Gastroesophageal sphincter (tissue), 4 donors: ENCODE results near the gene STK11IP. TPM values are rescaled to one million over a fixed set of nuclear protein-coding genes. Genes with fewer than 3 reads are reported as not detected.

Source experiments
- ATAC-seq: fragments of 150-250 bp; one replicate; pipeline ENCODE4 v1.9.1; 2016; ENCODE audit warnings: mild to moderate bottlenecking, moderate library complexity
- H3K27ac ChIP-seq, 4 donors: fragments of 200-600 bp; sonication (generic) in 3 of 4; 1 replicate in 3 of 4; 2 replicates in 1 of 4; pipeline ENCODE4 v1.5.1; 2016 to 2019
- H3K27me3 ChIP-seq: fragments of 200-600 bp; sonication (generic); one replicate; pipeline ENCODE4 v1.5.1; 2019
- H3K36me3 ChIP-seq, 2 donors: fragments of 200-600 bp; sonication (generic); one replicate each; pipeline ENCODE4 v1.5.1; 2019; ENCODE audit warnings: control low read depth in 1 of 2
- H3K4me1 ChIP-seq, 3 donors: fragments of 200-600 bp; sonication (generic); 1 replicate in 2 of 3; 2 replicates in 1 of 3; pipeline ENCODE4 v1.5.1; 2016 to 2019; ENCODE audit warnings: control low read depth in 2 of 3
- H3K4me3 ChIP-seq, 2 donors: fragments of 200-600 bp; sonication (generic); one replicate each; pipeline ENCODE4 v1.5.1; 2019; ENCODE audit warnings: mild to moderate bottlenecking in 1 of 2, moderate library complexity in 1 of 2
- H3K9me3 ChIP-seq, 3 donors: fragments of 200-600 bp; sonication (generic); one replicate each; pipeline ENCODE4 v1.5.1; 2017 to 2019; ENCODE audit warnings: control low read depth in 2 of 3
- EP300 ChIP-seq: sonication (generic); formaldehyde crosslinking; IDR thresholded peaks from one replicate; pipeline ENCODE4 v1.6.1; 2017; ENCODE audit warnings: antibody characterized with exemption, mild to moderate bottlenecking
- POLR2A ChIP-seq, 2 donors: fragments of 450-650 bp; IDR thresholded peaks; one replicate each; pipeline ENCODE4 v1.6.1; 2017; ENCODE audit warnings: antibody characterized with exemption in 2 of 2, mild to moderate bottlenecking in 2 of 2, moderate library complexity in 1 of 2
- POLR2AphosphoS5 ChIP-seq: sonication (generic); formaldehyde crosslinking; IDR thresholded peaks from one replicate; pipeline ENCODE4 v1.6.1; 2017; ENCODE audit warnings: antibody characterized with exemption
- WGBS, 2 donors: methylation state at CpG; one replicate each; pipeline ENCODE4 v1.1.5; 2018; ENCODE audit warnings: low coverage in 1 of 2; 5-methylcytosine and 5-hydroxymethylcytosine counted together
- total RNA-seq, 4 donors: library from RNA; depleted of rRNA; stranded (reverse); fragments of >200 nt; gene quantifications; one replicate each; pipeline ENCODE4 v1.1.0, GENCODE V29; 2016
- TF ChIP-seq, protein P1 (sequence below), 4 experiments: fragments of 200-600 bp in 2 of 4; fragments of 450-650 bp in 2 of 4; sonication (generic) in 1 of 4; IDR thresholded peaks; one replicate each; pipeline ENCODE4 v1.5.1; 2017 to 2019; ENCODE audit warnings: antibody characterized with exemption in 4 of 4, mild to moderate bottlenecking in 2 of 4, moderate library complexity in 2 of 4

The STK11IP gene
- total RNA-seq, 4 donors from 2014 or later, result 7.0 to 19.2 (median 14.7) TPM

- ATAC-seq, result no peak
- H3K27ac ChIP-seq, result peak overlapping the region; percentile 88 to 93 (median 90)
- no peaks in the 10 kb centered on the region for H3K9me3 ChIP-seq
- 23 to 27% methylated on average over 6 to 7 of the region's 9 CpGs for WGBS, 2 donors
- H3K4me1 ChIP-seq, result peaks cover 0 to 20% (median 13%) of the 10 kb centered on the region in 3 donors
- peaks cover 0 to 28% of the 10 kb centered on the region in 2 donors for H3K36me3 ChIP-seq
- peak overlapping the region; percentile 70 to 72 for H3K4me3 ChIP-seq
- no peak for TF ChIP-seq EP300
- no peak for TF ChIP-seq POLR2A (IDR thresholded peaks at IDR 0.05)
- TF ChIP-seq POLR2AphosphoS5, result no peak
- TF ChIP-seq, protein P1, sequence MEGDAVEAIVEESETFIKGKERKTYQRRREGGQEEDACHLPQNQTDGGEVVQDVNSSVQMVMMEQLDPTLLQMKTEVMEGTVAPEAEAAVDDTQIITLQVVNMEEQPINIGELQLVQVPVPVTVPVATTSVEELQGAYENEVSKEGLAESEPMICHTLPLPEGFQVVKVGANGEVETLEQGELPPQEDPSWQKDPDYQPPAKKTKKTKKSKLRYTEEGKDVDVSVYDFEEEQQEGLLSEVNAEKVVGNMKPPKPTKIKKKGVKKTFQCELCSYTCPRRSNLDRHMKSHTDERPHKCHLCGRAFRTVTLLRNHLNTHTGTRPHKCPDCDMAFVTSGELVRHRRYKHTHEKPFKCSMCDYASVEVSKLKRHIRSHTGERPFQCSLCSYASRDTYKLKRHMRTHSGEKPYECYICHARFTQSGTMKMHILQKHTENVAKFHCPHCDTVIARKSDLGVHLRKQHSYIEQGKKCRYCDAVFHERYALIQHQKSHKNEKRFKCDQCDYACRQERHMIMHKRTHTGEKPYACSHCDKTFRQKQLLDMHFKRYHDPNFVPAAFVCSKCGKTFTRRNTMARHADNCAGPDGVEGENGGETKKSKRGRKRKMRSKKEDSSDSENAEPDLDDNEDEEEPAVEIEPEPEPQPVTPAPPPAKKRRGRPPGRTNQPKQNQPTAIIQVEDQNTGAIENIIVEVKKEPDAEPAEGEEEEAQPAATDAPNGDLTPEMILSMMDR (IDR thresholded peaks at IDR 0.05), result no peak
- no peaks in the 10 kb centered on the region for H3K27me3 ChIP-seq
These were observed 836 bp downstream of the STK11IP start for GRCh38 chr2:219598308-219599078.

- no peaks in the 10 kb centered on the region for H3K27me3 ChIP-seq
- 82 to 100% methylated on average over 1 to 5 of the region's 5 CpGs for WGBS, 2 donors
- H3K36me3 ChIP-seq, result peaks cover 0 to 81% of the 10 kb centered on the region in 2 donors
- no peak for ATAC-seq
- H3K27ac ChIP-seq, result no peak overlapping the region
- no peak overlapping the region for H3K4me3 ChIP-seq
- H3K9me3 ChIP-seq, result no peaks in the 10 kb centered on the region
- peaks cover 0 to 10% (median 0%) of the 10 kb centered on the region in 3 donors for H3K4me1 ChIP-seq
- TF ChIP-seq POLR2AphosphoS5 (no peak), POLR2A (IDR thresholded peaks at IDR 0.05) (no peak), EP300 (no peak)
- TF ChIP-seq, protein P1 (IDR thresholded peaks at IDR 0.05), result no peak
These were observed 6.1 kb downstream of the STK11IP start for GRCh38 chr2:219603771-219604170.

DNA sequence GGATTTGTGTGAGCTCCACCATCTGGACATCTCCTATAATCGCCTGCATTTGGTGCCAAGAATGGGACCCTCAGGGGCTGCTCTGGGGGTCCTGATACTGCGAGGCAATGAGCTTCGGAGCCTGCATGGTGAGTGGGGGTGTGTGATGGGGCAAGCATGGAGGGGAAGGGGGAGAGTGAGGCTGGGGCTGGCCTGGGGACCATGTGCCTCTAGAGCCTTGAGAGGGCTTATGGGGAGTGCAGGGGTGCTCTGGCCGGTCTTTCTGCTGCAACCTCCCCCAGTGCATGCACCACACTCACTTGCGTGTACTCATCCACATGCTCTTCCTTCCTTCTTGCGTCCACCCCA lies 7.9 kb downstream of the STK11IP start:
- 60 to 77% methylated on average over 2 to 3 of the region's 6 CpGs for WGBS, 2 donors
- Histone ChIP-seq H3K27me3 (no peaks in the 10 kb centered on the region), H3K4me3 (no peak overlapping the region), H3K27ac (no peak overlapping the region), H3K36me3 (peaks cover 0 to 97% of the 10 kb centered on the region in 2 donors), H3K9me3 (no peaks in the 10 kb centered on the region), H3K4me1 (peaks cover 0 to 21% (median 0%) of the 10 kb centered on the region in 3 donors)
- no peak for ATAC-seq
- TF ChIP-seq, protein P1 (IDR thresholded peaks at IDR 0.05), result no peak
- TF ChIP-seq POLR2A (IDR thresholded peaks at IDR 0.05), result no peak
- TF ChIP-seq EP300, result no peak
- no peak for TF ChIP-seq POLR2AphosphoS5

DNA sequence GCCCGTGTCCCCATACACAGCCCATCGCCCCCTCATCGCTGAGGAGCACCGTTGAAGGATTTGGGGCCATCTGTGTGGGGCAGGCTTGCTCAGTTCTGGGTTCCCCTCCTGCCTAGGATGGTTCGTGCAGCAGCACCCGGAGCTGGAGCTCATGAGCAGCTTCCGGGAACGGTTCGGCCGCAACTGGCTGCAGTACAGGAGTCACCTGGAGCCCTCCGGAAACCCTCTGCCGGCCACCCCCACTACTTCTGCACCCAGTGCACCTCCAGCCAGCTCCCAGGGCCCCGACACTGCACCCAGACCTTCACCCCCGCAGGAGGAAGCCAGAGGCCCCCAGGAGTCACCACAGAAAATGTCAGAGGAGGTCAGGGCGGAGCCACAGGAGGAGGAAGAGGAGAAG lies 10.3 kb downstream of the STK11IP start:
- H3K4me3 ChIP-seq, result no peak overlapping the region
- peaks cover 0 to 21% (median 0%) of the 10 kb centered on the region in 3 donors for H3K4me1 ChIP-seq
- peak overlapping the region in 2 of 4 donors; percentile 77 to 79 for H3K27ac ChIP-seq
- WGBS, 2 donors, result 93% methylated on average over 5 of the region's 15 CpGs; no CpG with 5 or more reads in 1 of the 2 donors
- no peaks in the 10 kb centered on the region for H3K9me3 ChIP-seq
- TF ChIP-seq, protein P1 (IDR thresholded peaks at IDR 0.05), result no peak
- no peak for TF ChIP-seq POLR2AphosphoS5
- TF ChIP-seq EP300, result no peak
- TF ChIP-seq POLR2A (IDR thresholded peaks at IDR 0.05), result no peak
- H3K36me3 ChIP-seq, result peaks cover 0 to 98% of the 10 kb centered on the region in 2 donors
- no peak for ATAC-seq
- H3K27me3 ChIP-seq, result no peaks in the 10 kb centered on the region
